DLD1 (cell line): Measurements from ENCODE around the gene PDE6B.

ENCODE experiments used
- in situ Hi-C: cut with HindIII; loops from 2 replicates; pipeline ENCODE4 v1.10.0; 2017; ENCODE audit warnings: low sequenced_read_pairs

PDE6B gene

DNA sequence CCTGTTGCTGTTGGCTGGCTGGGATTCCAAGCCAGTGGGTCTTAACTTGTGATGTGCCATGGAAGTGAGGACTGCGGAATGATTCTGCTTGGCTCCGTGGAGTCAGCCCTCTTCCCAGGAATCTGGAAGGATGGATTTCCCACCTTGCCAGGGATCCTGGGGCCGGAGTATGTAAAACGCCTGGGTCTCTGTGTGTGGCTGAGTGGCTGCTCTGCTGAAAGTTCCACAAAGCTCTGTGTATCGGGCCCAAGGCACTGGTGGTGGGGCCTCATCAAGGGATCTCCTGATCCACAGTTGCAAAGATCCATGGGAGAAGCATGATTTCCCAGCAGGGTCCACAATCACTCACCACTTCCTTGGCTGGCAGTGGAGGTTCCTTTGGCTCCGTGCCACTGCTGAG is 25.2 kb upstream of the PDE6B start:
- in situ Hi-C loops, result loop anchor here (25.0 kb wide), 1 partner anchor 812 kb away; the partner anchor contains the start of gene NKX1-1

DNA sequence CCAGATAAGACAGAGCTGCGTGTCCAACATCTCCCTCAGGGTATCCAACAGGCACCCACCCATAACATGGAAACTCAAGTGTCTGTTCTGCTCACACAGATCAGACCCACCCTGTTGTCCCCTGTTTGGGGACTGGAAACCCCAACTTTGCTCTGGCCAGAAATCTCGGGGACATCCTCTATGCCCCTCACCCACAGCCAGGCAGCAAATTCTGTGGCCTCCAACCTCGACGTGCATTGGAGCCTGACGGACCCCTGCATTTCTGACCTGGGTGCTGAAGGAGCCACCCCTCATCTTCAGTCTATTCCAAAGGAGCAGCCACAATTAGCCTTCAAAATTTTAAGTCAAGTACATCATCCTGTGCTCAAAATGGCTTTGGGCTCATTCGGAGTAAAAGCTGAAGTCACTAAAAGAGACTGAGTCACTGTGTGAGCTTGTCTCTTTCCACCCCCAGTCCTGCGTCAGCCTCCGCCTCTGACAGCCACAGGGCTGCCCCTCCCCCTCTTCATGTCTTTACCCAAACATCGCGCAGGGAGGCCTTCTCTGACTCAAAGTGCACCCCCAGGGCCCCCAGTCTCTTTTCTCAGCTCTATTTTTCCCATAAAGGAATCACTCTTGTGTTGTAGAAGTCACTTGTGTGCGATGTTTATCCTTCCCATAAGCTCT is 24.4 kb upstream of the PDE6B start:
- in situ Hi-C loops, result loop anchor here (25.0 kb wide), 1 partner anchor 811 kb away; the partner anchor contains the start of gene NKX1-1

DNA sequence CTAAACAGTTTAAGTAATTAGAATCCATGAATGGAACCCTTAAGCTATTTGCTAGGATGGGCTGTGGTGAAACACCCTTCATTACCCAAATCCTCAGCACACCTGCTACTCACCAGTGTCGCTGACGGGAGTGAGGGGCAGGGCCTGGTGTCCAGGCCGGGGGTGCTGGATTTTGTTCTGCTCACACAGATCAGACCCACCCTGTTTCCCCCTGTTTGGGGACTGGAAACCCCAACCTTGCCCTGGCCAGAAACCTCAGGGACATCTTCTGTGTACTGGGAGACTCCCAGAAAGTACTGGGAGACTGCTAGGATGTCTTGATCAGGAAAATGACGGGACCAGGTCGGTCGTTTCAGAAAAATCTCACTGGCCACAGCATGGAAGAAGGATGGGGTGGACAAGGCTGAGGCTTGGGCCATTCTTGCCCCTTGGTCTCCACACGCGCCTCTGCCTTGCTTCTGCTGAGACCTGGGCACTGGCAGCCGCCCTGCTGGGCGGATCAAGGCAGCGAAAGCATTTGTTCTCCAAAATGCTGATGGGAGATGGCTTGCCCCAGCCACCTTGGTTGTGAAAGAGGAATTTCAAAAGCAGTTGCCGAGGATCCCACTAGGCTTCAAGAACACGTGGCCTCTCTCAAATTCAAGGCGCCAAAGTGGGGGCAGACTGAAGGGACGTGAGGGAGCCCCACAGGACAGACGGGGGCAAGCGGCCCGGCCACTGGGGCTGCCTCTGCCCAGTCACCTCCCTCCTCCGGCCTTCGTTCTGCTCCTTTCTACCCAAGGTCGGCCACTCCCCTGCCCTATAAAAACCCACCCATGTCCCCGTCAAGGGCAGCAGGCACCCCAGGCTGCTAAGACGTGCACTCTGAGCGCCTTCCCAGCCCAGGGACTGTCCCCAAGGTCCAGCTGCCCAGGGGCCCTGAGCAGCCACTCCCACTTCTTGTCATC is 23.5 kb upstream of the PDE6B start:
- in situ Hi-C loops, result loop anchor here (25.0 kb wide), 1 partner anchor 810 kb away; the partner anchor contains the start of gene NKX1-1

DNA sequence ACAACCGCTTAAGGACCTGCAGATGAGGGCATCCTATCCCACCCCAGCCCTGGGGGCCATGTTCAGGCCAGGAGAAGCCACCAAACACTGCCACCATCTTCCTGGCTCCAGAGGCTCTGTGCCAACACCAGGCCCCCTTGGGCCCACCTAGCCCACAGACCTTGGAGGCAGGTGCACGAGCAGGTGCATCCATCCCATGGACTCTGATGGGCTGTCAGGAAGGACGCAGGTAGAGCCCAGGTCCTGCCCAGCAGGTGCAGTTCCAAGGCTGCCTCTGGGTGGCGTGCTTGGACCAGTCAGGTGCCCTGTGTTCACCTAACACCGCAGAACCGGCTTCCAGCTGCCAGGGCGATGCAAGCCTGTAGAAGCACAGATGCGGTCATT is 22.8 kb upstream of the PDE6B start:
- in situ Hi-C loops, result loop anchor here (25.0 kb wide), 1 partner anchor 810 kb away; the partner anchor contains the start of gene NKX1-1

DNA sequence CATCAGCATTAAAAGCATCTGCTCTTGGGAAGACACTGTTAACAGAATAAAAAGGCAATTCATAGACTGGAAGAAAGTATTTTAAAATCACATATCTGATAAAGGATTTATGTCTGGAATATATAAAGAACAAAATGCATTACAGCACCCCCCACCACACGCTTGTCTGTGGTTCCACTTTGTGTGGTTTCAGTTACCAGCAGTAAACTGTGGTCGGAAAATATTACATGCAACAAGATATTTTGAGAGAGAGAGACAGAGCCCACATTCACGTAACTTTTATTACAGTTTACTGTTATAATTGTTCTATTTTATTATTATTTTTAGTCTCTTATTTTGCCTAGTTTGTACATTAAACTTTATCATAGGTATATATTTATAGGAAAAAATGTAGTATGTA is 21.2 kb upstream of the PDE6B start:
- in situ Hi-C loops, result loop anchor here (25.0 kb wide), 1 partner anchor 808 kb away; the partner anchor contains the start of gene NKX1-1

DNA sequence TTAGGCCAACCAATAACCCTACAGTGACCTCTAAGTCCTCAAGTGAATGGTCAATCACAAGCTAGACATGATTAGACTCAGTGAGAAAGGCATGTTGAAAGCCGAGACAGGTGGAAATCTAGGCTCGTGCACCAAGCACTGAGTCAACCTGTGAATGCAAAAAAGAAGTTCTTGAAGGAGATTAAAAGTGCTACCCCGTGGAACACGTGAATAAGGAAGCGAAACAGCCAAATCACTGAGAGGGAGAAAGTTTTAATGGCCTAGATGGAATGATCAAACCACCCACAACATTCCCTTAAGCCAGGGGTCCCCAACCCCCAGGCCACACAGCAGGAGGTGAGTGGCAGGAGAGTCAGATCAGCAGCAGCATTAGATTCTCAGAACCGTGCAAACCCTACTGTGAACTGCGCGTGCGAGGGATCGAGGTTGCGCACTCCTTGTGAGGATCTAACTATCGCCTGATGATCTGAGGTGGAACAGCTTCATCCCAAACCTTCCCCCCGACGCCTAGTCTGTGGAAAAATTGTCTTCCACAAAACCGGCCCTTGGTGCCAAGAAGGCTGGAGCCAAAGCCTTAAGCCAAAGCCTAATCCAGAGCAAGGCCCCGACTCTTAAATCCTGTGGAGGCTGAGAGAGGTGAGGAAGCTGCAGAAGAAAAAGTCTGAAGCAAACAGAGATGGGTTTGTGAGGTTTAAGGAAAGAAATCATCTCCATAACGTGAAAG is 19.5 kb upstream of the PDE6B start:
- in situ Hi-C loops, result loop anchor here (25.0 kb wide), 1 partner anchor 806 kb away; the partner anchor contains the start of gene NKX1-1

DNA sequence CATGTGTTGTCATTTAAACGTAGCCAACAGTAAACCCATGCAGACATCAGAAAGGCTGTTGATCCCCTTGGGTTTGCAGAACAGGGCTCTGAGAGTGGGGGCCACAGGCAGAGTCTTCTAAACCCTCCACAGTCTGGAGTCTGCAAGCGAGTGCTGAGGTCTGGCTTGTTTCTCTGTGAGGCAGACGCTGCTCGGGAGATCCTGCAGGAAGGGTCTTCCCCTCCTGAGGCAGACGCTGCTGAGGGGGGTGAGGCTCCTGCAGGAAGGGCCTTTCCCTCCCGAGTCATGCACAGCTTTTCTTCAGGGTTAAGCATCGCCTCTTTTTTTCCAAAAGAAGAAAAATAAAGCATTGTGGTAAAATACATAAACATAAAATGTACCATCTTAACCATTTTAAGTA is 17.1 kb upstream of the PDE6B start:
- in situ Hi-C loops, result loop anchor here (25.0 kb wide), 1 partner anchor 804 kb away; the partner anchor contains the start of gene NKX1-1

DNA sequence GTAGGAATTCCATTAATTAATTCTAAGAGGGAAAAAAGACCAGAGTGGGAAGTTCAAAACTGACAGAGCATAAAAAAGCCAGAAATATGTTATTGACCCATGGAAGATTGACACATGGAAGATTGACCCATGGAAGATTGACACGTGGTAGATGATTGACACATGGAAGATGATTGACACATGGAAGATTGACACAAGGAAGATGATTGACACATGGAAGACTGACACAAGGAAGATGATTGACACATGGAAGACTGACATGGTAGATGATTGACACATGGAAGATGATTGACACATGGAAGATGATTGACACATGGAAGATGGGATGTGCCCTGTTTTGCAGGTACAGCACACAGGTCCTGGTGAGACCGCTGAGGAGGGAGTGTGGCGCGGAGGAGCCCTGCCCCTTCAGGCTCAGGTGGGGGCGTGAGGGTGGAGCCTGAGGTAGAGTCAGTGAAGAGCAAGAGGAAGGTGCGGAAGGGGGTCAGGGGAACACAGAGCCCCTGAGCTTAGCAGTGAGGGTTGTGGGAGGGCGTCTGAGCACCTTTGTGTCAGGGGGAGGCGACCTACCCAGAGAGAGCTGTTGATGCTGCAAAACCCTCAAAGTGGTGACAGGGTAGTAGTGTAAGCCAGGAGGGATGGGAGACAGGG is 15.8 kb upstream of the PDE6B start:
- in situ Hi-C loops, result loop anchor here (5.0 to 25.0 kb wide), 2 partner anchors 82 to 803 kb away; partner anchors contain the start of gene NKX1-1

DNA sequence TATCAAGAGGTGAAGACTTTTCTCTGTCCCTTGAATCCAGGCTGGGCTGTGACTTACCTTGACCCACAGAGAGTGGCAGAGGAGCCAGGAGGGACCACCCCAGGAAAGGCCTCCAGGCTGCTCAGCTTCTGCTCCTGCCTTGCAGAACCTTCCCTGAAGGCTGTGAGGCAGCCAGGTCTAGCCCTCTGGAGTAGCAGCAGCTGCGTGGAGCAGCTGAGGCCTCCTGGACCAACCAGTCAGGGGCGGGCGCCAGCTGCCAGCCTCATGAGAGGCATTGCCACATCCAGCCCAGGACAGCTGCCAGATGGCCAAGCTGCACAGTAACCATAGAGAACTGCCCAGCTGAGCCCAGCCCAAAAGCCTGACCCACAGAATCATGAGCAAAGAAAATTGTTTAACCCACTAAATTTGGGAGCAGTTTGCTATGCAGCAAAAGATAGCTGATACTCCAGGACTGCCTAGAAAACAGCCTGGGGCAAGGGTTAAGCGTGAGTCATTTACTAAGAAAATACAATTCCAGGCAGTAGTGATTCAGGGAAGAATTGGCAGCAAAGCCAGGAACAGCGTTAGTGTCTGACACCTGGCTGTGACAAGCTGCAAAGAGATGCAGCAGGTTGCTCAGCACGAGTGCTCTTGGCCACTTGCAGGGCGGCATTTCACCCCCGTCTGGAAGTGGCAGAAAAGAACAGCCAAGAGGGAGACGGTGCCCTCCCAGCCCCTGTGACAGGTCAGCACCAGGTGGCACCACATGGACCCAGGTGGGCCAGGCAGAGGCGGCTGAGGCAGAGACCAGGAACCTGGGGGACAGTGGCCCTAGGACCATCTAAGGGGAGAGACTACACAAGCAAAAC is 14.7 kb upstream of the PDE6B start:
- in situ Hi-C loops, result loop anchor here (5.0 to 25.0 kb wide), 2 partner anchors 83 to 802 kb away; partner anchors contain the start of gene NKX1-1

DNA sequence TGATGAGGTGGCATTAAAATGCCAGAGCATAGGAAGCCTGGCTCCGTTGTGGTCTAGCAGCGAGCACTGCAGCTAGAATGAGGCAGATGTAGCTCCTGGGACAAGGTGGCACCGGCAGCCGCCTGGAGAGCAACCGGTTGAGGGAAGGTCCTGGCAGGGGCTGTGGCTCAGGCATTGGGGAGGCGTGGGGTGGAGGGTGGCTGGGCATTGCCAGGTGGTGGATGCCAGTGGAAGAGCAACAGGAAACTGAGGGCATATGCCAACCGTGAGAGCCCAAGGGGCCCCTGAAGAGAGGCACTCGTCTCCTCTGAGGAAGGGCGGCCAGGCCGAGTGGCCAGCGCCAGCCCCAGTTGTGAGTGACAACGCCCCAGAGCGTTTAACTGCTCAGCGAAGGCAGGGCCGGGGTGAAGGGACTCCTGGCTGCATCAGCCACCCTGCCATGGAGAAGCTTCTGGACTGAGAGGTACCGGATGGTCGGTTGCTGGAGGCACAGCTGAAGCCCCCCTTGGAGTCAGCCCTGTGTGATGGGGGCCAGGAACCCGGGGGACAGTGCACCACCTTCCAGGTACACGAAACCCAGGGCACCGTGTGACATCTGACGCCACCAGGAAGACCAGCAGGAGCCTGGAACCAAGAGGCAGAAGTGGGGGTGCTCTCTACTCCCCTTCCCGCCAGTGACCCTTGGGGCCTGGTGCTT is 13.2 kb upstream of the PDE6B start:
- in situ Hi-C loops, result loop anchor here (5.0 to 25.0 kb wide), 2 partner anchors 85 to 800 kb away; partner anchors contain the start of gene NKX1-1

DNA sequence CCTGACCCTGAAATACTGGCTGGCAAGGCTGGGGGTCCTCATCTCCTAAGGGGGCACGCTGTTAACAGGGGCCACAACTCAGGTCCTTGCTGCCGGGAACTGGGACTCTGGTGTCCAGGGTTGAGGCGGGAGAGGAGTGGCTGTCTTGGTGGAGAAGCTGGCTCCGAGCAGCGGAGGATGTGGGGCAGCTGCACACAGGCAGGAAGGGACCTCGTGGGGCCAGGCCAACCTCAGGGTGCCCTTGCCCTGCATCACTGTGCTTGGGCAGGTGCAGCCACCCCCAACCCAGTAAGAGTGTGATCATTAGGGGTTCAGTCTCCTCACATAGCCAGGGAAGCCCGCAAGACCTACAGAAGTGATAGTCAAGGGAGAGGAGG is 12.6 kb upstream of the PDE6B start:
- in situ Hi-C loops, result loop anchor here (5.0 to 25.0 kb wide), 2 partner anchors 85 to 800 kb away; partner anchors contain the start of gene NKX1-1

DNA sequence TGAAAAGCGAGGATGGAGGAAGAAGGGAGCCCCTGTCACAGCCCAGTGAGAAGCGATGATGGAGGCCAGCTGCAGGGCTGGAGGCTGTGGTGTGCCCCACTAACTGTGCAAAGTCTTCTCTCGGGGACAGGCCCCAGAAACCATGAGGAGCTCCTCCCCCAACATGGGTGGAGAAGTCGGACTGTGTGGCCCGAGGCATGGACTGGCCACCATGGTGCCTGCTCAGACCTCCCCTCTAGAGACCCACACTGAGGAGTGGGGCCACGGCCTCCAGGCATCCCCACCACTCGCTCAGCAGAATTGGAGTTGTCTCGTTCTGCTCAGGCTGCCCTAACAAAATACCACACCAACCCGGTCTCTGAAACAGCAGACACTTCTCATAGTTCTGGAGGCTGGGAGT is 12.2 kb upstream of the PDE6B start:
- in situ Hi-C loops, result loop anchor here (5.0 to 25.0 kb wide), 2 partner anchors 86 to 799 kb away; partner anchors contain the start of gene NKX1-1

DNA sequence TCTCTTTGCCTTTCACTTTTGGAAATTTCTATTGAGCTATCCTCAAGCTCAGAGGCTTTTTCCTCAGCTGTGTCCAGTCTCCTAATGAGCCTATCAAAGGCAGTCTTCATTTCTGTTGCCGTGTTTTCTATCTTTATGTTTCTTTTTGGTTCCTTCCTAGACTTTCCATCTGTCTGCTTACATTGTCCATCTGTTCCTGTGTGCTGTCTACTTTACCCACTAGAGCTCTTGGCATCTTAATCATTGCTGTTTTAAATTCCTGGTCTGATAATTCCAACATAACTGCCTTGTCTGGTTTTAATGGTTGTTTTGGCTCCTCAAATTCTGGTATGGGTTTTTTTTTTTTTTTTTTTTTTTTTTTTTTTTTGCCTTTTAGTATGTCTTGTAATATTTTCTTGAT is 9.3 kb upstream of the PDE6B start:
- in situ Hi-C loops, result loop anchor here (25.0 kb wide), 1 partner anchor 796 kb away; the partner anchor contains the start of gene NKX1-1

DNA sequence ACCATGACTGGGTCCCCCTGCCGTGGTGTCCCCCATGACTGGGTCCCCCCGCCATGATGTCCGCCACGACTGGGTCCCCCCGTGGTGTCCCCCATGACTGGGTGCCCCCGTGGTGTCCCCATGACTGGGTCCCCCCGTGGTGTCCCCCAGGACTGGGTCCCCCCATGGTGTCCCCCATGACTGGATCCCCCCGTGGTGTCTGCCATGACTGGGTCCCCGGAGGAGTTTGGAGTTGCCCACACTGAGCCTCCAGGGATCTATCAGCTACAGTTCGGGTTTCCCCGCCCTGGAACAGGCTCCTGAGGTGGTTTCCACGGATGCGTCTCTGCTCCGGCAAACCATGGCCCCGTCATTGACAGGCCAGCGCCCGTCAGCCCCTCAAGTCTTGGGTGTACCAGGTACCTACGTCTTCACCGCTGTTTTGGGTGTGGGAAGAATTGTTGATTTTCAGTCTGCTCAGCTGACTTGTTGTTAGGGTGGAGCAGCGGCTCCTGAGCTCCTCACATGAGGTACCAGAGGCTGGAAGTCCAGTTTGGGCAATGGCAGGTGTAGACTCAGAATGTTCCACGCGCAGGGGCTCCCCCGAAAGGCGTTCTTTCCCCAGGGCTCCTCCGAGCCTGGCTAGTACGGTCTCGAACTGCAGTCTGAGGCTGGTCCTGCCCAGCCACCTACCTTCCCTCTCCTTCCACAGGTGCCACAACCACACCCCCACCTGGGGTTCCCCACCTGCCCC is 8.3 kb upstream of the PDE6B start:
- in situ Hi-C loops, result loop anchor here (25.0 kb wide), 1 partner anchor 795 kb away; the partner anchor contains the start of gene NKX1-1

DNA sequence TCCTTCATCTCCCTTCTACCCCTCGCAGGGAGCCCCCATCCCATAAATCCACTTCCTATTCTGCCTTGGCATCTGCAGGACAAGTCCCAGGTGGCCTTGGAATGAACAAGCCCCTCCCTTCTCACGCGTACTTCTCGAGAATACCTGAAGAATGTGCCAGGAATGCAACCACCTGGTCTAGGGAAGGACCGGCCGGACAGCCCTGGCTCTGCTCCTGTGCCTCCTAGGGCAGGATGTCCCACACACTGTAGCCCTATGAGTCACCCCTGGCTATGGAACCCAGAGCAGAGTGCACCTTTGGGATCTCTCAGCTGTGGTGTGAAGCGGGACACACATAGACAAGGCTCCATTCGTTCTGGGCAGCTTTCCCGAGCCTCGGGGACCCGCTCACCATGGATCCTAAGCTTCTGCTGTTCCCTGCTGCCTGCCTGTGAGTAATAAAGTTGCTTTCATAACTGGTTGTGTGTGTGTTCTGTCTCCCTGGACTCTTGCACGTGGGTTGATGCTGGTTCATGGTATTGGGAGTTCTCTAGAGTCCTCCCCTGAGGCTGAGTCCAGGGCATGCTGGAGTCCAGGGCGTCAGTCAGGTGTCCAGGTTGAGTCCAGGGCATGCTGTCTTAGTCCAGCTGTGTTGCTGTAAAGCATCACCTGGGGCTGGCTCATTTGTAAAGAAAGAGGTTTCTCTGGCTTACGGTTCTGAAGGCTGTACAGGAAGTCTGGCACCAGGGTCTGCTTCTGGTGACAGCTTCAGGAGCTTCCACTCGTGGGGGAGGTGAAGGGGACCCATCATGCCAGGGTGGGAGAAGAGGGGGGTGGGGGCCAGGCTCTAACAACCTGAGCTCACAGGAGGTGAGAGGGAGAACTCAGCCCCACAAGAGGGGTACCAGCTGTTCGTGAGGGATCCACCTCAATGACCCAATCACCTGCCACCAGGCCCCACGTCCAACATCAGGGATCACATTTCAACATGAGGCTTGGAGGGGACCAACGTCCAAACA is 7.4 kb upstream of the PDE6B start:
- in situ Hi-C loops, result loop anchor here (25.0 kb wide), 1 partner anchor 794 kb away; the partner anchor contains the start of gene NKX1-1

DNA sequence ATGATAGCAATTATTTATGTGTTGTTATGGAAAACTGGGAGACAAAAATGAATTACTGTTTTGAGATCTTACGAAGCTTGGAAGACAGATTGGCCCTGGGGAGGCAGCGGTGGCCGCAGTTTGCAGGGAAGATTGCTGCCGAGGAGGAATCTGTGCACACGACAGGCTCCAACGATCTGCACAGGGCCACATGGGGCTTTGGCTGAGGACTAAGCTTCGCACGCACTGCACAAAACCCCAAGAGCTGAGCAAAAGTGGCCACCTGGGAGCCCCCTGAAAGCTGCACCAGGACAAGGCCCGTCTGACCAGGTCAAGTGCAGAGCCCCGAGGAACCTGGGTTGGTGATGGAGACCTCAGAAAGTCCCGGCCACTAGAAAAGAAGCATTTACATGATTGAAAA is 5.2 kb upstream of the PDE6B start:
- in situ Hi-C loops, result loop anchor here (25.0 kb wide), 1 partner anchor 792 kb away; the partner anchor contains the start of gene NKX1-1
